ENCODE measurements around the gene RAB10.
"Not testable (repeated sequence)": the region's sequence is repeated elsewhere in the genome, so short reads cannot be mapped to it uniquely, and the experiment has no call there.

The RAB10 gene

DNA sequence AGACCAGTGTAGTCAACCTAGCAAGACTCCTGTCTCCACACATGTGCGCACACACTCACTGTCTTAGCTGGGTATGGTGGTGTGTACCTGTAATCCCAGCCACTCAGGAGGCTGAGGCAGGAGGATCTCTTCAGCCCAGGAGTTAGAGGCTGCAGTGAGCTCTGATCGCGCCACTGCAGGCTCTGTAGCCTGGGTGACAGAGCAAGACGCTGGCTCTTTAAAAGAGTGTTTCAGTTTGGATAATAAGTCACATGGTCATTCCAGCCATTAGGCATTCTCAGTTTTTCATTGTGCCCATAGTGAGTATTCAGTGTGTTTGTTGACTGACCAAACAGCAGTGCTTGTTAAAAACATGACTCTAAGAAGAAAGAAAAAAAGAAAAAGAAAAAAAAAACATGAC lies 31.0 kb downstream of the RAB10 start:
- no peak for DNase-seq

DNA sequence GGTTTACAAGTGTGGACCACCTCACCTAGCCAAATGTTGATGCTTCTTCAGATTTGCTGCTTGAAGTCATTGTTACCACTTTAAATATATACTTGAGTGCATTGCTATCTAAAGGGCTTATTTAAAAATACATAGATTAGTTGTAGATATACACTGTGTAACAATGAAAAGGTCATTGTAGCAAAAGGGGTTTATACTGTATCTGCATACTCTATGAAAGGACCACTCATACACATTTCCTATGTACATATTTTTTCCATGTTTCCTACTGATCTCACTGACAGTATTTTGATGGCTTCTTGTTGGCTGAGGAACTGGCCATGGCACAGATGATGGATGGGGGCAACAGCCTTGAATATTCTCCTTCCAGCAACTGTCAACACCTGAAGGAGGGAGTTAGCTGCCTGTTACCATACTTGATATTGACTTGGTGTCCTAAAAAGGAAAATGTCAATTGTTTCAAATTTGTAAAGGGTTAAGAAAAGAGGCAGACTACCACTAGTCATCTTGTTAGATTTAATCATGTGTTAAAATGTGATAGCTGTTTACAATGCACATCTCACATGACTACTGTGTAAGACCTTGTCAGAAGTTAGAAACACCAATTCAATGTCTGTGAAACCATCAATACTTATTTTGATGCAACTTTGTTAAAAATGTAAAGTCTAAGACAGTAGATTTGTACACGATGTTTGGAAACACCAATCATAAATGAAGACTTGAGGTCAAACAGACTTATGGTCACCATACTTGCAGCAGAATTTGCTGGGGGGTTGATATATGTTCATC lies 33.5 kb downstream of the RAB10 start:
- DNase-seq = no peak

DNA sequence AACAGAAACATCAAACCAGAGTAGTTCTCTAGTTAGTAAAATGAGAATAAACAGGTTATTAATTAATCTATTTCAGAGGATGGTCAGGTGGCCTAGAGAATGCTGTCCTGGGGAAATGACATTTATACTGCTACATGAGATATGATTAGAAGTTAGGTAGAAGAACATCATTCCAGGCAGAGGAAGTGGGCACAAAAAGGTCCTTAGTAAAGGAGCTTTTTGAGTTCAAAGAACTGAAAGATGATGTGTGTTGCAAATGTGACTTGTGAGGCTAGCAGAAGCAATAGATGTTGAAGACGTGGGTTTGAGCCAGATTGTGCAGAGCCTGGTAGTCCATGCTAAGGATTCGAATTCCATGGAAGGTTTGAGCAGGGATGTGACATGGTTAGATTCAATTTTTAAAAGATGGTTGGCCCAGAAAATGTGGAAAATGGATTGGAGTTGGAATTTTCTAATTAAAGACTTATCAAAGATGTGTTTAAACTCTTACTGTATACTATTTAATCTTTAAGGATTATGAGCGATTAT lies 34.2 kb downstream of the RAB10 start:
- no peak for DNase-seq

DNA sequence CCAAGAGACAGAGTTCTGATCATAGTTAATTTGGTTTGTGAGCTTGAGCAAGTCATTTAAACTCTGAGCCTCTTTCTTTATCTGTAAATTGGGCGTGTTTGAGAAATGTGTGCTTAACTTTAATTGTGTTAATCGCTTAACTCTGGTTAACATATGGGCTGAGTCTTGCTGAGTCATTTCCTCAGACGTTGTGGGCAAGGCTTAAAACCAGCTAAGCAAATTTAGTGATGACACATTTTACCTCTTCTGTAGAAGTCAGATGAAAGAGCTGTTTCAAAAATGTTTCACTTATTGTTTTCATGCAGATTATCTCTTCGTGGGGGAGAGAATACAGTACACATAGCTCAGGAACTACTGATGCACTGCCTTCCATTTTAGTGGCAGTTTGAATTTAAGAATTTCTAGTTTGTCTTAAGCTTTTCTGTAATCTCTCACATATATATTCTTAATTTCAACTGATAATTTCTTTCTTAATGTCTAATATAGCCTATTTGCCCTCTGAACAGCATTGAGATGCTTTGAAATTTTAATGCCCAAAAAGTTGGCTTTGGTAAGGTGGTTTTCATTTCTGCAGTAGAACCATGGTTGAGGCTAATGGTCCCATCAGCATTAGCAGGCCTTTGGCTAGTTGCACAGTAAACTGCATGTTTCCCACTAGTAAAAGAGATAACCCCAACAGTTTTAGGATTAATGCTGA lies 34.9 kb downstream of the RAB10 start:
- DNase-seq = peak; percentile 99

DNA sequence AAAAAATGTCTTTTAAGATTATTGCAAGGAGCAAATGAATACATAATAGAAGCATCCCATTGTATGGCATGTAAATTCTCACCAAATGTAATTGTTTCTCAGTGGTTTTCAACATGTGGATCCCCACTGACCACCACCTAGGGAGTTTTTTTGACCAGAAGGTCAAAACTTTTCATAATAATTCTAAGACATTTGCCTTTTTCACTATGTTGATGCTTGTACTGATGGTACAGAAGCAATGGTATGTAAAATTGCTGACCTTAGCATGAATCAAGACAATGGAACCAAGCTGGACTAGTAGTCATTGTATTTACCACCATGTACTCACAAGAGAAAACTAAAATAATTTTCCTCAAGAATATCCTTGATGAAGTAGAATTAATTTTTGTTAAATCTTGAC lies 36.8 kb downstream of the RAB10 start:
- no peak for DNase-seq

DNA sequence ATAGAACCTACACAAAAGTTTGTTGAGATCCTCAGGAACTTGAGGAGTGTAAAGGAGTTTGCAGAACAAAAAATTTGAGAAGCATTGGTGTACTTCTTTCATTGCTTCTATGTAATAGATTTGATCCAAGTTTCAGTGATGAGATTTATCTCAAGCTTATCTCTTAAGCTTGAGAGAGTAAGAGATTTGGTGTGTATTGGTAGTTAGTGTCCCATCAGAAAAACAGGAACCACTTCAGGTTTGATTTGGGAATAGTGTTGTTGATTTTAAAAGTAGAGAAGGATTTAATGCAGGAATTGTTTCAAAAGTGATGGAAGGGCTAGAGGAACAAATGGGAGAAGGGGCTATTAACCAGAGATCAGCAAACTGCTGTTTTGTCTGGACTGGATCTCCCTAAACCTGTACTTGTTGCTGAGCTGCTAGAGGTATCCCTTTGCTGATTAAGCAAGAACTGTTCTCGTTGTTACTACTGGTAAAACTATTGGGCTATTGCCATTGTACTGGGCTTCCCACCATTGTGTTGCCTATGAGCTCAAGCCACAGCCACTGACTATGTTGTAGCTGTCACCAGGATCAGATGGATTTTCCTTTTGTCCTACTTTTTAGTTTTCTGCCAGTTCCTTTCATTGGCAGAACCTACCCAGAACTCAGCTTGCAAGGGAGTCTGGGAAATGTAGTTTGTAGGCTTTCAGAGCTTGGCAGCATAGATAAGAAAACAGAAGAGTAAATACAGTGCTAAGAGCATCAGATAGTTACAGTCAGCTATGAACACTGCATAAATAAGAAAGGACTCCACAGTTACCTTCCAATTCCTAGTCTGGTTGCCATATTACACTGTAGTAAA lies 39.3 kb downstream of the RAB10 start:
- peak; percentile 73 for DNase-seq

DNA sequence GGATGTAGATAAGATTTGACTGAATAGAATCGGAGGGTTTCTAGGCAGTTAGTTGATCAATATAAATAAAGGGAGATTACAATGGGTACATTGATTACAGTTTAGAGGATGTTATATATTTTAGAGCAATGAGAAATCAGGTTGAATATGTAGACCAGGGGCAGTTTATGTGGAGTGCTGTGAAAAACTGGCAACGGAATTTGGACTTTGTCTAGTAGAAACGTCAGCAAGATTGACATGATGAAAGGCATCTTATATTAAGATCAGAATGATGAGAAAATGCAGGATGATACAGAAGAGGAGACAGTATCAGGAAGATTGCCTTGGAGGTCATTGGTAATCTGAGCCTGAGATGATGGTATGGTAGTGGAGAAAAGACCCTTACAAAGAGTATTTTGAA lies 39.9 kb downstream of the RAB10 start:
- DNase-seq = no peak

DNA sequence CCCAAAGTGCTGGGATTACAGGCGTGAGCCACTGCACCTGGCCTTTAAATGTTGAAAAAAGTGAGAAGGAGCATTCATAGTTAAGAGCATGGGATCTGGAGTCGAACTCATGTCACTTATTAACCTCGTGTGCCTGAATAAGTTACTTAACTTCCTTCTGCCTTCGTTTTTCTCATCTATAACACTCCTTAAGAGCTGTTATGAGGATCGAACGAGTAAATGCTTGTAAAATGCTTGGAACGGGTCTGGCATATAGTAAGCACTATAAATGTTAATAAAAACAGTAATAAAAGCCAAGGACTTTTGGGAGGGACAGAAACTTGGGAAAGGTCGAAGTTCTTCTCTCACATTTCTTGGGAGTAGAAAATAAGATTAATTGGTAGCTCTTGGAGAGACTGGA lies 40.8 kb downstream of the RAB10 start:
- no peak for DNase-seq

DNA sequence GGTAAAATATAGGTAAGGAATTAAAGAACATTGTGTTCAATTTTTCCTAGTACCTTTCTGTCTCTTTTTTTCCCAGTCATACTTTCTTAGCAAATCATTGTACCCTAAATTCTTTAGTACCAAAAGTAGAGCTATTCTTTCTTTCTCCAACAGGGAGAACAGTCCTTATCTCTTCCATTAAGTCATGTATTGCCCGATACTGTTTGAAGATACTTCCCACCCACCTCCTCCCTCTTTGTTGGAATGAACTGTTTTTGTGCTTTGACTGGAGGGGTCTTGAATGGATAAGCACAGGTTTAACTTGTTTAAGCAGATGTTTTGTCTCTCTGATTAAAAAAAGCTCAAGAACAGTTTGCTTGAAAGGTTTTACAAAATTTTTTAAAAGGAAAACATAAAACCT lies 41.3 kb downstream of the RAB10 start:
- peak; percentile 47 for DNase-seq

DNA sequence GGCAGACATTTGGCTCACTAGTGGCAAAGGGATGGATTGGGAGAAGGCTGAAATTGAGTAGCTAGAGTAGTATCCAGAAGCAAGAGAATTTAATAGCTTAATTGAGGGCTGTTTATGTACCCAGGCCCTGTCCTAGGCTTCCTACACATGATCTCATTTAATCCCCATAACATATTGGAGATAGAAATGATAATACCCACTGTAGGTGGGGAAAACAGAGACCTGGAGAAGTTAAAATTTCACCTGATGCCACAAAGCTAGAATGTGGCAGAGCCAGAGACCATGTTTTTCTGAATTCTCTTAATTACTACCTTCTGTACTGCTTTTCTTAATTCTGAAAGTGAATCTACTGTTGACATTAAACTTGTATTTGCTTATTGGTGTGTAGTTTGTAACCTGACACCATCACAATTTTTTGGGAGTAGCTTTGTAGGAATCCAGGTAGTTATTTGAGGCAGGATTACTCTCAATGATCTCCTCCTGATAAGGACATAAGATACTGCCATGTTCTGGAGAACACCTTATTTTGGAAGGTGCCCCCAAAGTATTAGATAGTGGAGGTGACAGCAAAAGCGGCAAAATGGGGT lies 42.2 kb downstream of the RAB10 start:
- DNase-seq = no peak

DNA sequence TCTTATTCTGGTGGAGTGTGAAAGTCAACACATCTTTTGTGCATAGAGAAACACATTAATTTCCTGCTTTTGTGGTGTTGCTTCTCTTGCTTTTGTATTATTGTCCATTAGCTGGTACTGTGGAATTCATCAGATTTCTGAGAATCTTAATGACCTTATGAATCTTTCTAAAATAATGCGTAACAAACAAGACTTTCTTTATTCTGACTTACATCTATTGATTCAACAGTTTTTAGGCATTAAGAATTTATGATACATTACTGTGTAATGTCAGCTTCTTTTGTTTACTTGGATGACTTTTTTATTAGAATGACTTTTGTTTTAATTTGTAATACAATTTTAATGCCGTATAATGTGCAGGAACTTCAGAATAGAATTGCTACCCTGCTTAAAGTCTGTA lies 43.4 kb downstream of the RAB10 start:
- no peak for DNase-seq

DNA sequence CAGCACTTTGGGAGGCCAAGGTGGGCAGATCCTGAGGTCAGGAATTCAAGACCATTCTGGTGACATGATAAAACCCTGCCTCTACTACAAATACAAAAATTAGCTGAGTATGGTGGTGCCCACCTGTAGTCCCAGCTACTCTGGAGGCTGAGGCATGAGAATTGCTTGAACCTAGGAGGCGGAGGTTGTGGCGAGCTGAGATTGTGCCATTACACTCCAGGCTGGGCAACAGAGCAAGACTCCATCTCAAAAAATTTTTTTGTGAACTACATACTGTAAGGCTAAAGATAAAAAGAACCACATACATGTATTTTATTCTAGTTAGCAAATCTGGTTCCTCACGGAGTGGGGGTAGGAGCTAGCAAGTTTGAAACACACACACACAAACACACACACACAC lies 45.1 kb downstream of the RAB10 start:
- DNase-seq = no peak

DNA sequence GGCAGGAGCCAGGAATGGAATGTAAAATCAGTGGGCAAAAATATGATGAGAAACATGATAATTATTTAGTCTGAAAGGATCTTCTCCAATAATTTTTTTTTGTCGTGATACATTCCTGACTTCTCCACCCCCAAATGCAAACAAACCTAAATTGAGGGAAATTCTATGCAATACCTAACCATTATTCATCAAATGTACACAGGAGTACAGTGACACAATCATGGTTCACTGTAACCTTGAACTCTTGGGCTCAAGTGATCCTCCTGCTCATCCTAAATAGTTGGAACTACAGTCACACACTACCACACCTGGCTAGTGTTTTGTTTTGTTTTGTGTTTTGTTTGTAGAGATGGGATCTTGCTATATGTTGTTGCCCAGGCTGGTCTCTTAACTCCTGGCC lies 46.5 kb downstream of the RAB10 start:
- no peak for DNase-seq

DNA sequence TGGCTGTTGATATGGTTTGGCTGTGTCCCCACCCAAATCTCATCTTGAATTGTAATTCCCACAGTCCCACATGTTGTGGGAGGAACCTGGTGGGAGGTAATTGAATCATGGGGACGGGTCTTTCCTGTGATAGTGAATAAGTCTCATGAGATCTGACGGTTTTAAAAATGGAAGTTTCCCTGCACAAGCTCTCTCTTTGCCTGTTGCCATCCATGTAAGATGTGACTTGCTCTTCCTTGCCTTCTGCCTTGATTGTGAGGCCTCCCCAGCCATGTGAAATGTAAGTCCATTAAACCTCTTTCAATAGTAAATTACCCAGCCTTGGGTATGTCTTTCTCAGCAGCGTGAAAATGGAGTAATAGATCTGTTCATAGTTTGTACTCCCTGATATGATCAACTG lies 47.0 kb downstream of the RAB10 start:
- DNase-seq = not testable (repeated sequence)

DNA sequence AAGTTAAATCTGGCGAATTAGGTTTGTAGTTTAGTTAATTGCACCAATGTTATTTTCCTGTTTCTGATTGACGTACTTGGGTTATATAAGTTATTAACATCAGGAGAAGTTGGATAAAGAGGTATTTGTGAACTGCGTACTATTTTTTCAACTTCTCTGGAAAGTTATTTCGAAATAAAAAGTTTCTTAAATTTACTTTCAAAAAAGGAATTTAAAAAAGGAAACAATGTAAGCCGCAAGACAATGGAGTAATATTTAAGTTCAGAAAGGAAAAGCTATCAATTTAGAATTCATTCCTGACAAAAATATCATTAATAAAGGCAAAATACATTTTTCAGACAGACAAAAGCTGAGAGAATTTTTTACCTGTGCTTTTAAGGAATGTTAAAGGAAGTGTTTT lies 47.7 kb downstream of the RAB10 start:
- DNase-seq = no peak

DNA sequence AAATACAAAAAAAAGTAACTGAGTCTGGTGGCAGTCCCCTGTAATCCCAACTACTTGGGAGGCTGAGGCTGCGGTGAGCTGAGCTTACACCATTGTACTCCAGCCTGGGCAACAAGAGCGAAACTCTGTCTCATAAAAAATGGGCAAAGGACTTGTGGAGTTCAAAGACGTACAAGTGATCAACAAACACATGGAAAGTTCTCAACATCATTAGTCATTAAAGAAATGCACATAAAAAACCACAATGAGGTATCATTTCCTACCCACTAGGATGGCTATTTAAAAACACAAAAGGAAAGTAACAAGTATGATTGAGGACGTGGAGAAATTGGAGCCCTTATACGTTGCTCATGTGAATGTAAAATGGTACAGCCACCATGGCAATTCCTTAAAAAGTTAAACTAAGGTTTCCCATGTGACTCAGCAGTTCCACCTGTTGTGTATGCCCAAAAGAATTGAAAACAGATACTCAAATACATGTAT lies 52.3 kb downstream of the RAB10 start:
- DNase-seq = no peak

DNA sequence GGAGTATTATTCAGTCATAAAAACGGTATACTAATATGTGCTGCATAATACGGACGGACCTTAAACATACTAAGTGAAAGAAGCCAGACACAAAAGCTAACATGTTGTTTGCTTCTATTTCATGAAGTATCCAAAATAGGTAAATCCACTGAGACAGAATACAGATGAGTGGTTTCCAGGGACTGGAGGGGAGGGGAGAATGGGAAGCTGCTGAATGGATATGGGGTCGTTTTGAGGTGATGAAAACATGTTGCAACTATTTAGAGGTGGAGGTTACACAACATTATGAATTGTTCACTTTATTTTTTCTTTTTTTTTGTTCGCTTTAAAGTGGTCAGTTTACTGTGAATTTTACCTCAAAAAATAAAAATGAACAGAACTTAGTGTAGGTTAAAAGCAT lies 52.9 kb downstream of the RAB10 start:
- DNase-seq = no peak

DNA sequence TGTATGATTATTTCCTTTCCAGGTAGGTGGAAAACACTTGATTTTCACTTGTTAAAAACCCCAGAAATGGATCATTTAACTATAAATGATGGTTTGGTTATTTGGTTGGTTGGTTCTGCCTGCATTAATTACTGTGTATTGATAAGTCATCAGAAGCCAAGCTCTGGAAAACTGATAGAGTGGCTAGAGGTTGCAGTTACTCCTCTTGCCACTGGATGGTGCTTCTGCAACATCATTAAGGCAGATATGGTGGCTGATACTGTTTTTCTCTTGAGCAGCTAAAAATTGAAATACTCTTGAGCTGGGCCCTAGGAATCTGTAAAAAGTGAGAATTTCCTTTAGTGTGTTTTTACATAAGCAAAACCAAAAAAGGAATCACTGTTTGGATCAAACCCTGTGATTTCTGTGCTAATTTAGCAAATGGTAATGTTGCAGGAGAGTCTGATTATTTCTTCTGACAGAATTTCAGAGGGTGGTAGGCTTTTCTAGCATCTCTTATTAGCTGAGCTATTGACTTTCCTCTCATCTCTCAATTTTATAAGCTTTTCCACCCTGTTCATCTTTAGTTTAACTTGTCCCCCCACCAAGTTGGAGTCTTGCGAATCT lies 54.3 kb downstream of the RAB10 start:
- peak; percentile 63 for DNase-seq

DNA sequence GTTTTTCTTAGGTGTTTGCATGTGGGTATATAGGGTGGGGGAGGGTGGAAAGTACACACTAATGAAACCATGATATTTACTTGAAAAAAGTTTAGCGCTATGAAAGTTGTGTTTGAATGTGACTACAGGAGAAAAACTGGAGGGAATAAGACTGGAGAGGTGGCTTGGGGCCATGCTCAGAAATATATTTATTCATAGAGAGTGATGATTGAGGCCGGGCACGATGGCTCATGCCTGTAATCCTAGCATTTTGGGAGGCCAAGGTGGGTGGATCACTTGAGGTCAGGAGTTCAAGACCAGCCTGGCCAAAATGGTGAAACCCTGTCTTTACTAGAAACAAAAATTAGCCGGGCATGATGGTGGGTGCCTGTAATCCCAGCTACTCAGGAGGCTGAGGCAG lies 55.0 kb downstream of the RAB10 start:
- DNase-seq = not testable (repeated sequence)

DNA sequence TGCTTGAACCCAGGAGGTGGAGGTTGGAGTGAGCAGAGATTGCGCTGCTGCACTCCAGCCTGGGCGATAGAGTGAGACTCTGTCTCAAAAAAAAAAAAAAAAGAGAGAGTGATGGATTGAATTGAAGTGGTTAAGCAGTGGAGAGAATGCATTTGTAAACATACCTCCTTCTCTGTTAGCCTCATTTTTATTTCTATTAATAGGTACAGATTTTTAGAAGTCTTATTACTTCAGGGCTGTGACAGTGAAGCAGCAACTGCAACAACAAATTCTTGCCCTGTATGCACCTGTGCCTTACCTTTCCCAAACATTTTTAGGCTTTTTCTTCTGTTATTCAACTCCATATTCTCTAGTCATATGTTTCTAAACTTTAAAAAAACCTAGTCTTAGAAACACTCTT lies 55.5 kb downstream of the RAB10 start:
- DNase-seq = no peak

DNA sequence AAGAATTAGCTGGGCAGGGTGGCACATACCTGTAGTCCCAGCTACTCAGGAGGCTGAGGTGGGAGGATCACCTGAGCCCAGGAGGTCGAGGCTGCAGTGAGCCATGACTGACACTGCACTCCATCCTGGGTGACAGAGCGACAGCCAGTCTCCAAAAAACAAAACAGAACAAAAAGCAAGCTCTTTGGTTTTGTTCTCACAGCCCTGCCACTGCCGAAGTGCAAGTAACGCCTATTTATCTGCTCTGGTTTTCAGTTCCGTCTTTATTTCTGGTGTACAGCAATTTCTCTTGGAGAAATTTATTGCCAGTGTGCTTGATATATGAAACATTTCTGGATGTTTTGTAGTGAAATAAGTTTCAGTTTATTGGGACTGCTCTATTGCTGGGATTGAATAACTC lies 61.9 kb downstream of the RAB10 start:
- no peak for DNase-seq

DNA sequence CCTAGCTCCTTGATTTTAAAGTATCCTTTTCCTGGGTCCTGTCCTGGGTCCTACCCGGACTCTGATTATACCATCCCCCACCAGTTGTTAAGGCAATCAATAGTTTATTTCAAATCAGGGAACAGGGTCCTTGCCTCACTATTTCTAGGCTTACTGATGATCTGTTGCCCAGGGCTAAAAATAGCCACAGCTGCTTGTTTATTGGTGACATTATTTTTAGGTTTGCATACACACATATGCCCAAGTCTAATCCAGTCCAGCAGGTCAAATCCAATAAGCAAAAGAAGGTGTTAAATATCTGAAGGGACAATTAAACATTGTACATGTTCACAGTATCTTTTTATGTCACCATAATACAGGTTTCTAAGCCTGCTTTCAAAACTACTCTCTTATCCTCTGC lies 66.0 kb downstream of the RAB10 start:
- no peak for DNase-seq

DNA sequence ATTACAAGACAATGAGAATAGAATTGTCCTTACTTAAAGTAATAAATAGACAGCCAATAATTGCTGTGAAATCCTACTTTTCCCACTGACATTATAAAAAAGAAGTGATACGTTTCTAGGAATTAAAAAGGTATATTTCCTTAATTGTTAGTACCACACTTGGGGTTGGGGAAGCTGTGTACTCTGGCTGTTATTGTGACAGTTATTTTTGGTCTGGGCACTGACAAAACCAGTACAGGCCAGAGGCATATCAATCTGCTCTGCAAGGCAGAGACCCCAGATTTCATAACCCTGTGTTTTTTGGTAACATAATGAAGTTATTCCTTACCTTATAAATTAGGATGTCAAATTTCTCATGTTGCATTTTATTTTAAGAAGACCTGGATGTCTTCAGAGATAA lies 66.5 kb downstream of the RAB10 start:
- DNase-seq = no peak
